COLO668 (cell line): ENCODE data around the gene IGFL3.
A peak's percentile ranks its signal among the peaks of the same experiment; 100 is the strongest.
"Not testable (repeated sequence)": the region's sequence is repeated elsewhere in the genome, so short reads cannot be mapped to it uniquely, and the experiment has no call there.

Experiments used
- DNase-seq: peaks from one replicate; lab custom pipeline; 2025; ENCODE audit not compliant: unreplicated experiment; lab: John Stamatoyannopoulos, UW

Gene IGFL3

GRCh38 chr19:46126086-46126580, 1.6 kb upstream of the IGFL3 start:
- no peak for DNase-seq

- no peak for DNase-seq
These were observed 959 bp upstream of the IGFL3 start for GRCh38 chr19:46125447-46125846.

GRCh38 chr19:46118136-46118535, 6.4 kb downstream of the IGFL3 start:
- DNase-seq = no peak

- DNase-seq = no peak
These were observed 8.4 kb downstream of the IGFL3 start for GRCh38 chr19:46116121-46116520.

GRCh38 chr19:46115396-46116106, 8.9 kb downstream of the IGFL3 start:
- DNase-seq = peak; percentile 40

- DNase-seq = no peak
These were observed 10.8 kb downstream of the IGFL3 start for GRCh38 chr19:46113726-46114125.

- DNase-seq = no peak
These were observed 12.0 kb downstream of the IGFL3 start for GRCh38 chr19:46112527-46112926.

GRCh38 chr19:46111376-46111775, 13.1 kb downstream of the IGFL3 start:
- DNase-seq = no peak

- no peak for DNase-seq
These were observed 14.6 kb downstream of the IGFL3 start for GRCh38 chr19:46109876-46110275.

GRCh38 chr19:46107371-46107770, 17.1 kb downstream of the IGFL3 start:
- no peak for DNase-seq

- not testable (repeated sequence) for DNase-seq
These were observed 22.2 kb downstream of the IGFL3 start for GRCh38 chr19:46102333-46102732.

GRCh38 chr19:46101293-46101692, 23.2 kb downstream of the IGFL3 start:
- DNase-seq = no peak

GRCh38 chr19:46100344-46100743, 24.1 kb downstream of the IGFL3 start:
- DNase-seq = no peak

GRCh38 chr19:46090444-46090843, 34.0 kb downstream of the IGFL3 start:
- DNase-seq = no peak

GRCh38 chr19:46089432-46089831, 35.1 kb downstream of the IGFL3 start:
- DNase-seq = no peak

- no peak for DNase-seq
These were observed 36.4 kb downstream of the IGFL3 start for GRCh38 chr19:46088101-46088500.

- DNase-seq = no peak
These were observed 38.6 kb downstream of the IGFL3 start for GRCh38 chr19:46085888-46086287.

GRCh38 chr19:46082728-46083050, 41.8 kb downstream of the IGFL3 start:
- no peak for DNase-seq

GRCh38 chr19:46081928-46082727, 42.4 kb downstream of the IGFL3 start:
- peak; percentile 8 for DNase-seq

- no peak for DNase-seq
These were observed 43.9 kb downstream of the IGFL3 start for GRCh38 chr19:46080561-46080960.

- DNase-seq = no peak
These were observed 44.9 kb downstream of the IGFL3 start for GRCh38 chr19:46079576-46079975.

- DNase-seq = peak; percentile 22
These were observed 45.7 kb downstream of the IGFL3 start for GRCh38 chr19:46078573-46079332.
